OCI-LY3 (cell line): ENCODE data around the gene UNC5A.

Experiments
- CTCF ChIP-seq: fragments of 200-600, 300-600 bp; sonication (generic); IDR thresholded peaks from 2 replicates; pipeline ENCODE4 v1.5.1; 2014; ENCODE audit warnings: antibody characterized with exemption, low read length, low read depth
- EZH2phosphoT487 ChIP-seq: fragments of 200-600 bp; shearing (Covaris generic); IDR thresholded peaks from 2 replicates; pipeline ENCODE4 v1.6.1; 2018; ENCODE audit warnings: antibody characterized with exemption, mixed run types, low read depth

- no peak for TF ChIP-seq CTCF
- TF ChIP-seq EZH2phosphoT487 = no peak
Observed at GRCh38 chr5:176775409-176775808, 35.0 kb upstream of the UNC5A start.
